Hepatocyte (in vitro differentiated cells): ENCODE results near the gene GZF1. TPM values are rescaled to one million over a fixed set of nuclear protein-coding genes. Genes with fewer than 3 reads are reported as not detected.

Experiments used
- DNase-seq: peaks from one replicate; pipeline ENCODE4 v3.0.0-alpha.2; 2016; ENCODE audit warnings: low spot score
- H2AFZ ChIP-seq: fragments of 200-600 bp; sonication (generic); 2 replicates; pipeline ENCODE4 v1.6.0; 2016; ENCODE audit warnings: antibody characterized with exemption, mild to moderate bottlenecking
- H3K27ac ChIP-seq: fragments of 200-600 bp; sonication (generic); 2 replicates; pipeline ENCODE4 v1.5.1; 2016; ENCODE audit warnings: mild to moderate bottlenecking
- H3K27me3 ChIP-seq: fragments of 200-600 bp; sonication (generic); 2 replicates; pipeline ENCODE4 v1.6.1; 2016
- H3K36me3 ChIP-seq: fragments of 200-600 bp; sonication (generic); replicated peaks from 2 replicates; pipeline ENCODE4 v1.5.1; 2016; ENCODE audit warnings: low read depth; ENCODE audit not compliant: insufficient read depth
- H3K4me1 ChIP-seq: fragments of 200-600 bp; sonication (generic); 2 replicates; pipeline ENCODE4 v1.5.1; 2016; ENCODE audit warnings: mild to moderate bottlenecking, moderate library complexity; ENCODE audit not compliant: insufficient read depth
- H3K4me2 ChIP-seq: fragments of 200-600 bp; sonication (generic); 2 replicates; pipeline ENCODE4 v1.6.0; 2016
- H3K4me3 ChIP-seq: fragments of 200-600 bp; sonication (generic); 2 replicates; pipeline ENCODE4 v1.5.1; 2016; ENCODE audit warnings: mild to moderate bottlenecking
- H3K79me2 ChIP-seq: fragments of 200-600 bp; sonication (generic); 2 replicates; pipeline ENCODE4 v1.6.0; 2017; ENCODE audit warnings: mild to moderate bottlenecking
- H3K9me2 ChIP-seq: fragments of 200-600 bp; sonication (generic); replicated peaks from 2 replicates; pipeline ENCODE4 v1.6.0; 2017; ENCODE audit warnings: mild to moderate bottlenecking; ENCODE audit not compliant: insufficient read depth
- H3K9me3 ChIP-seq: fragments of 200-600 bp; sonication (generic); 2 replicates; pipeline ENCODE4 v1.5.1; 2016; ENCODE audit warnings: low read depth, mild to moderate bottlenecking
- H4K20me1 ChIP-seq: fragments of 200-600 bp; sonication (generic); 2 replicates; pipeline ENCODE4 v1.6.0; 2016; ENCODE audit warnings: mild to moderate bottlenecking; ENCODE audit not compliant: insufficient read depth, poor library complexity, severe bottlenecking
- EZH2 ChIP-seq: fragments of 200-600 bp; sonication (generic); IDR thresholded peaks from 2 replicates; pipeline ENCODE4 v1.6.1; 2016; ENCODE audit warnings: antibody characterized with exemption, mild to moderate bottlenecking, borderline replicate concordance
- EZH2phosphoT487 ChIP-seq: fragments of 200-600 bp; sonication (generic); IDR thresholded peaks from one replicate; pipeline ENCODE4 v1.6.1; 2018; ENCODE audit warnings: antibody characterized with exemption, mild to moderate bottlenecking, low read depth, moderate library complexity; ENCODE audit not compliant: unreplicated experiment, severe bottlenecking
- WGBS: methylation state at CpG from one replicate; pipeline ENCODE4 v1.1.6; 2016; ENCODE audit warnings: low lambda C conversion rate; ENCODE audit errors: missing lambda C conversion rate; 5-methylcytosine and 5-hydroxymethylcytosine counted together
- polyA plus RNA-seq: library from polyadenylated mRNA; unstranded; fragments of >200 nt; fragmentation: Nextera tagmentation; extraction: Ambion mirVana; gene quantifications from 2 replicates; pipeline ENCODE4 v1.2.1, GENCODE V29; 2016
- total RNA-seq: library from RNA; depleted of rRNA; stranded (reverse); fragments of >200 nt; gene quantifications from 2 replicates; pipeline ENCODE4 v1.2.3, GENCODE V29; 2014
- TF ChIP-seq, protein P1 (sequence below): fragments of 200-600 bp; sonication (generic); IDR thresholded peaks from 2 replicates; pipeline ENCODE4 v1.5.1; 2016; ENCODE audit warnings: antibody characterized with exemption, mild to moderate bottlenecking; ENCODE audit not compliant: poor library complexity

Gene GZF1
- total and polyA plus RNA-seq, 2 experiments from 2014 or later, result 8.8 to 17.8 TPM

DNA sequence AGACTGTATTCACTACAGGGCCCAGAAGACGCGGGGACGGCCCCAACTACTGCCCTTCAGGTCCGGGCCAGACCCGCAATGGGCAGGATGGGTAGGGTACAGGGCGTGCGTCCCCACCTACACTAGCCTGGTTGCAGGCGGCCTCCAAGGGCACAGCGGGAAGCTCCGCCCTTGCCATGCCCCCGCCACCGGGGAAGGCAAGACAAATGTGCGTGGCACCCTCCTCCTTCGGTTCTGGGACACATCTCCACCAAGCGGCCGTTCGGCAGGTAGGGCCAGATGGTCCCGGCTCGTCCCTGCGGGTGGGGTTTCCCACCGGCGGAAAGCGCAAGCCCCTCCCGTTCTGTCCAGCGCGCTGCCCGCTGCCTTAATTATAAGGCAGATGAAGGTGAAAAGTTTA, 5.8 kb upstream of the GZF1 start:
- no peak overlapping the region for H2AFZ ChIP-seq
- TF ChIP-seq, protein P1, sequence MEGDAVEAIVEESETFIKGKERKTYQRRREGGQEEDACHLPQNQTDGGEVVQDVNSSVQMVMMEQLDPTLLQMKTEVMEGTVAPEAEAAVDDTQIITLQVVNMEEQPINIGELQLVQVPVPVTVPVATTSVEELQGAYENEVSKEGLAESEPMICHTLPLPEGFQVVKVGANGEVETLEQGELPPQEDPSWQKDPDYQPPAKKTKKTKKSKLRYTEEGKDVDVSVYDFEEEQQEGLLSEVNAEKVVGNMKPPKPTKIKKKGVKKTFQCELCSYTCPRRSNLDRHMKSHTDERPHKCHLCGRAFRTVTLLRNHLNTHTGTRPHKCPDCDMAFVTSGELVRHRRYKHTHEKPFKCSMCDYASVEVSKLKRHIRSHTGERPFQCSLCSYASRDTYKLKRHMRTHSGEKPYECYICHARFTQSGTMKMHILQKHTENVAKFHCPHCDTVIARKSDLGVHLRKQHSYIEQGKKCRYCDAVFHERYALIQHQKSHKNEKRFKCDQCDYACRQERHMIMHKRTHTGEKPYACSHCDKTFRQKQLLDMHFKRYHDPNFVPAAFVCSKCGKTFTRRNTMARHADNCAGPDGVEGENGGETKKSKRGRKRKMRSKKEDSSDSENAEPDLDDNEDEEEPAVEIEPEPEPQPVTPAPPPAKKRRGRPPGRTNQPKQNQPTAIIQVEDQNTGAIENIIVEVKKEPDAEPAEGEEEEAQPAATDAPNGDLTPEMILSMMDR, result no peak
- no peak for TF ChIP-seq EZH2
- TF ChIP-seq EZH2phosphoT487, result no peak
- H3K79me2 ChIP-seq, result peaks cover 28% of the 10 kb centered on the region
- peaks cover 28% of the 10 kb centered on the region for H3K4me1 ChIP-seq
- peaks cover 13% of the 10 kb centered on the region for H4K20me1 ChIP-seq
- no peaks in the 10 kb centered on the region for H3K36me3 ChIP-seq
- no peak overlapping the region for H3K4me3 ChIP-seq
- no peaks in the 10 kb centered on the region for H3K27me3 ChIP-seq
- peak overlapping the region; percentile 95 for H3K27ac ChIP-seq
- H3K9me3 ChIP-seq, result no peaks in the 10 kb centered on the region
- WGBS, result 52% methylated on average over 26 of the region's 27 CpGs
- no peak for DNase-seq
- H3K4me2 ChIP-seq, result peak overlapping the region; percentile 85
- no peaks in the 10 kb centered on the region for H3K9me2 ChIP-seq

DNA sequence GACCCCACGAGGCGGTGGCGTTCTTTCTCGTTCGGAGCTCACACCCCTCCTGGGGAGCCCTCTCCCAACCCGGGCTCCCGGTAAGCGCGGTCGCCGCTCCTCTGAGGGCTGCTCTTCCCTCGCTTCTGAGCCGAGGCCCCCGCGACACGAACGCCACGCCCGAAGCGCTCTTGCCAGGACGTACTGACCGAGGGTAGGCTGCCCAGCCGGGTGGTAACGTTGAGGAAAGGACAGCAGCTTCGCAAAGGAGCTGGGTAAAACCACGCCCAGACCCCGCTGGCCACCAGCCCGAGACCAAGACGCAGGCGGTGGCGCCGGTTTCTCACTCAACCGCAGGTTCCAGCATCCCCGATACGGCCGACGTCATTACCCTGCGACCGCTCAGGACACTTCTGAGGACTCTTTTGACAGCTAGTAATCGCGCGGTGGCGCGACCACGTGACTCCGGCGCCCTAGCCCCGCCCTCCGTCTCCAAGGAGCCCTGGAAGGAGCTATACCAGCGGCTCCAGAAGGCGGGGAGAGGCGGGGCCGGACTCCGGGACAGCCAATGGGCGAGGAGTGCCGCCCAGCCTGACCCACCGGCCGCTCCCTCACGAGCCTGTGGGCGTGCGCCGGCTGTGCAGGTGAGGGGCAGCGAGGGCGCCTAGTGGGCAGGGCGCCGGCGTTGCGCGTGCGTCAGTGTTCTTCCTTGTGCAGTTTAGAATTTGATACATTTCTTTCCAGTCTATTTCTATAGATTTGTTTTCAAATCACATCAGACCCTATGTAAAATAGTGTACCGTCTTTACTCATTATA, 4.0 kb upstream of the GZF1 start:
- Histone ChIP-seq H3K4me2 (peak overlapping the region; percentile 85), H3K79me2 (peaks cover 15% of the 10 kb centered on the region), H3K4me3 (peak overlapping the region; percentile 50), H3K27ac (peak overlapping the region; percentile 98), H3K27me3 (no peaks in the 10 kb centered on the region), H3K9me2 (no peaks in the 10 kb centered on the region), H3K36me3 (no peaks in the 10 kb centered on the region), H2AFZ (peak overlapping the region; percentile 79), H4K20me1 (no peaks in the 10 kb centered on the region), H3K4me1 (peaks cover 20% of the 10 kb centered on the region), H3K9me3 (no peaks in the 10 kb centered on the region)
- DNase-seq, result peak; percentile 100
- WGBS, result under 1% methylated on average over 71 of the region's 71 CpGs
- TF ChIP-seq, protein P1, result peak; percentile 3
- TF ChIP-seq EZH2phosphoT487, result no peak

DNA sequence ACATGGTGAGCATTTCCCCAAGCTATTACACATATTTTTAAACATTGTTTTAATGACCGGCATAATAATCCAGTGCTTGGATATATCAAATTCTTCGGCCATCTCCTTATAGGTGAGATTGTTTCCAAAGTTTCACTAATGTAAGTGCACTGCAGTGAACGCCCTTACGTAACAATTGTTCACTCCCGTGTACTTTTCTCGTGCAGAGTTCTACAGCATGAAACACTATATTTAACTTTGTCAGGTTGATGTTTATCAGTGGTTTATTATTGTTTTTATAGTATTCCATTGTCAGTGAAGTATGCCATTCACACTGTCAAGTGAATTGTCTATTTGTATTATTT, 3.4 kb upstream of the GZF1 start:
- no peaks in the 10 kb centered on the region for H3K9me3 ChIP-seq
- peaks cover 26% of the 10 kb centered on the region for H3K4me1 ChIP-seq
- TF ChIP-seq, protein P1, result no peak
- no peak for TF ChIP-seq EZH2
- no peak for TF ChIP-seq EZH2phosphoT487
- H4K20me1 ChIP-seq, result no peaks in the 10 kb centered on the region
- H3K9me2 ChIP-seq, result no peaks in the 10 kb centered on the region
- no peaks in the 10 kb centered on the region for H3K36me3 ChIP-seq
- no peak overlapping the region for H3K4me3 ChIP-seq
- peak overlapping the region; percentile 39 for H2AFZ ChIP-seq
- no peaks in the 10 kb centered on the region for H3K27me3 ChIP-seq
- WGBS, result 57% methylated on average over 6 of the region's 6 CpGs
- peak overlapping the region; percentile 73 for H3K4me2 ChIP-seq
- peak overlapping the region; percentile 98 for H3K27ac ChIP-seq
- peaks cover 15% of the 10 kb centered on the region for H3K79me2 ChIP-seq
- no peak for DNase-seq
